ENCODE measurements around the gene MAT1A. TPM values are rescaled to one million over a fixed set of nuclear protein-coding genes. Genes with fewer than 3 reads are reported as not detected.

The MAT1A gene
- total and polyA plus RNA-seq, 2 of the 13 experiments (the other 11 are each of a cell fraction or from before 2014, with no cell fraction given): 57.1 to 76.9 TPM

GRCh38 chr10:80290474-80291220 is 1.2 kb upstream of the MAT1A start (continued):
- TF ChIP-seq NFAT5 (CRISPR knock-in tag; IDR thresholded peaks at IDR 0.05) (no peak), MIER3 (CRISPR knock-in tag; IDR thresholded peaks at IDR 0.05; ENCODE audit: borderline replicate concordance) (no peak), ZNF572 (CRISPR knock-in tag; IDR thresholded peaks at IDR 0.05) (no peak), RNF219 (CRISPR knock-in tag; IDR thresholded peaks at IDR 0.05) (no peak), ZBTB42 (CRISPR knock-in tag; IDR thresholded peaks at IDR 0.05) (no peak), NFE2L1 (CRISPR knock-in tag; IDR thresholded peaks at IDR 0.05; ENCODE audit: borderline replicate concordance) (no peak), ZNF343 (CRISPR knock-in tag; IDR thresholded peaks at IDR 0.05) (no peak), ZNF282 (IDR thresholded peaks at IDR 0.05; ENCODE audit: partially characterized antibody) (no peak)
- TF ChIP-seq, protein P1, sequence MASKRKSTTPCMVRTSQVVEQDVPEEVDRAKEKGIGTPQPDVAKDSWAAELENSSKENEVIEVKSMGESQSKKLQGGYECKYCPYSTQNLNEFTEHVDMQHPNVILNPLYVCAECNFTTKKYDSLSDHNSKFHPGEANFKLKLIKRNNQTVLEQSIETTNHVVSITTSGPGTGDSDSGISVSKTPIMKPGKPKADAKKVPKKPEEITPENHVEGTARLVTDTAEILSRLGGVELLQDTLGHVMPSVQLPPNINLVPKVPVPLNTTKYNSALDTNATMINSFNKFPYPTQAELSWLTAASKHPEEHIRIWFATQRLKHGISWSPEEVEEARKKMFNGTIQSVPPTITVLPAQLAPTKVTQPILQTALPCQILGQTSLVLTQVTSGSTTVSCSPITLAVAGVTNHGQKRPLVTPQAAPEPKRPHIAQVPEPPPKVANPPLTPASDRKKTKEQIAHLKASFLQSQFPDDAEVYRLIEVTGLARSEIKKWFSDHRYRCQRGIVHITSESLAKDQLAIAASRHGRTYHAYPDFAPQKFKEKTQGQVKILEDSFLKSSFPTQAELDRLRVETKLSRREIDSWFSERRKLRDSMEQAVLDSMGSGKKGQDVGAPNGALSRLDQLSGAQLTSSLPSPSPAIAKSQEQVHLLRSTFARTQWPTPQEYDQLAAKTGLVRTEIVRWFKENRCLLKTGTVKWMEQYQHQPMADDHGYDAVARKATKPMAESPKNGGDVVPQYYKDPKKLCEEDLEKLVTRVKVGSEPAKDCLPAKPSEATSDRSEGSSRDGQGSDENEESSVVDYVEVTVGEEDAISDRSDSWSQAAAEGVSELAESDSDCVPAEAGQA (IDR thresholded peaks at IDR 0.05; ENCODE audit: low read depth): no peak
- TF ChIP-seq, protein P1 (CRISPR knock-in tag; IDR thresholded peaks at IDR 0.05; ENCODE audit: borderline replicate concordance): no peak
- TF ChIP-seq, protein P2, sequence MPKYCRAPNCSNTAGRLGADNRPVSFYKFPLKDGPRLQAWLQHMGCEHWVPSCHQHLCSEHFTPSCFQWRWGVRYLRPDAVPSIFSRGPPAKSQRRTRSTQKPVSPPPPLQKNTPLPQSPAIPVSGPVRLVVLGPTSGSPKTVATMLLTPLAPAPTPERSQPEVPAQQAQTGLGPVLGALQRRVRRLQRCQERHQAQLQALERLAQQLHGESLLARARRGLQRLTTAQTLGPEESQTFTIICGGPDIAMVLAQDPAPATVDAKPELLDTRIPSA (CRISPR knock-in tag; IDR thresholded peaks at IDR 0.05; ENCODE audit: borderline replicate concordance): no peak
- TF ChIP-seq, protein P3, sequence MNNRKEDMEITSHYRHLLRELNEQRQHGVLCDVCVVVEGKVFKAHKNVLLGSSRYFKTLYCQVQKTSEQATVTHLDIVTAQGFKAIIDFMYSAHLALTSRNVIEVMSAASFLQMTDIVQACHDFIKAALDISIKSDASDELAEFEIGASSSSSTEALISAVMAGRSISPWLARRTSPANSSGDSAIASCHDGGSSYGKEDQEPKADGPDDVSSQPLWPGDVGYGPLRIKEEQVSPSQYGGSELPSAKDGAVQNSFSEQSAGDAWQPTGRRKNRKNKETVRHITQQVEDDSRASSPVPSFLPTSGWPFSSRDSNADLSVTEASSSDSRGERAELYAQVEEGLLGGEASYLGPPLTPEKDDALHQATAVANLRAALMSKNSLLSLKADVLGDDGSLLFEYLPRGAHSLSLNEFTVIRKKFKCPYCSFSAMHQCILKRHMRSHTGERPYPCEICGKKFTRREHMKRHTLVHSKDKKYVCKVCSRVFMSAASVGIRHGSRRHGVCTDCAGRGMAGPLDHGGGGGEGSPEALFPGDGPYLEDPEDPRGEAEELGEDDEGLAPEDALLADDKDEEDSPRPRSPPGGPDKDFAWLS (CRISPR knock-in tag; IDR thresholded peaks at IDR 0.05; ENCODE audit: borderline replicate concordance): no peak

Measured in HepG2 (cell line).